Islet precursor cell (in vitro differentiated cells): ENCODE measurements around the gene HS3ST2.
"Not testable (repeated sequence)": the region's sequence is repeated elsewhere in the genome, so short reads cannot be mapped to it uniquely, and the experiment has no call there.

ENCODE experiments used
- DNase-seq: peaks from one replicate; pipeline ENCODE4 v3.0.0-alpha.2; 2018

The HS3ST2 gene

DNA sequence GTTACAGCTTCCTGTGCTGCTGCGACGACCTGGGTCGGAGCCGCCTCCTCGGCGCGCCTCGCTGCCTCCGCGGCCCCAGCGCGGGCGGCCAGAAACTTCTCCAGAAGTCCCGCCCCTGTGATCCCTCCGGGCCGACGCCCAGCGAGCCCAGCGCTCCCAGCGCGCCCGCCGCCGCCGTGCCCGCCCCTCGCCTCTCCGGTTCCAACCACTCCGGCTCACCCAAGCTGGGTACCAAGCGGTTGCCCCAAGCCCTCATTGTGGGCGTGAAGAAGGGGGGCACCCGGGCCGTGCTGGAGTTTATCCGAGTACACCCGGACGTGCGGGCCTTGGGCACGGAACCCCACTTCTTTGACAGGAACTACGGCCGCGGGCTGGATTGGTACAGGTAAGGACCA is 746 bp downstream of the HS3ST2 start:
- DNase-seq, result peak; percentile 61

DNA sequence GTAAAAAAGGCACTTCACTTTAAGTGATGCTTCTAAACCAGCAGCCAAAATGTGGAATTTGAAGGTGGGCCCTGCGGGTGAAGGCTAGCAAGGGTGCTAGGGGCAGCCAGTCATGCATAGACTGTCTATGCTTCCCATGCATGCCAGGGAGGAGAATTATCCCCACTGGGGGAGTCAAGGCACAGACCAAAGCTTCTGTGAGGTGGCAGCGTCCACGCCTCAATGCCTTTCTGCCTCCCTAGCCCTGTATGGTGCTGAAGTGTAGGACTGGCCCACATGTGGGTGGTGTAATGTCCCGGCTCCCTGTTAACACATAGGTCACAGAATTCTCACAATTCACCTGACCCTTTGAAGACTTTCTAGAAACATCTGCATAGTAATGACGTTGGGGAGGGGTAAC is 1.9 kb downstream of the HS3ST2 start:
- no peak for DNase-seq

DNA sequence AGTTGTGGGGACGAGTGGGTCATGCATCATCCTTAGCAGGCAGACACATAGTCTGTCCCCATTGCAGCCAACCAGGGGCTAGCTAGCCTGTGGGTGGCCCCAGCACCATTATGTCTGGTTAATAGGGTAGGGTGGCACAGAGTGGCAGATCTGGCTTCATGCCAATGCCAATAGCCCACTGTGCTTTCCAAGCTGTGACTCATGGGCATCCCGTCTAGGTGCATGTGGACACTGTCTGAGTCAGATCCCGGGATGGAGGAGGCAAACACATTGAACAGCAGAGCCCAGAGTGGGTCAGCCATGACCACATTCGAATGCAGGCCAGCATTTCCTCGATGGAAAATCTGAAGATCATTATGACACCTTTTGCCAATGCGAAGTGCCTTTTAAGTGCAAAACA is 2.5 kb downstream of the HS3ST2 start:
- no peak for DNase-seq

DNA sequence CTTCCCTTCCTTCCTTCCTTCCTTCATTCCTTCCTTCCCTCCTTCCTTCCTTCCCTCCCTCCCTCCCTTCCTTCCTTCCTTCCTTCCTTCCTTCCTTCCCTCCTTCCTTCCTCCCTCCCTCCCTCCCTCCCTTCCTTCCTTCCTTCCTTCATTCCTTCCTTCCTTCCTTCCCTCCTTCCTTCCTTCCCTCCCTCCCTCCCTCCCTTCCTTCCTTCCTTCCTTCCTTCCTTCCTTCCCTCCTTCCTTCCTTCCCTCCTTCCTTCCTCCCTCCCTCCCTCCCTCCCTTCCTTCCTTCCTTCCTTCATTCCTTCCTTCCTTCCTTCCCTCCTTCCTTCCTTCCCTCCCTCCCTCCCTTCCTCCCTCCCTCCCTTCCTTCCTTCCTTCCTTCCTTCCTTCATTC is 4.8 kb downstream of the HS3ST2 start:
- DNase-seq, result not testable (repeated sequence)

DNA sequence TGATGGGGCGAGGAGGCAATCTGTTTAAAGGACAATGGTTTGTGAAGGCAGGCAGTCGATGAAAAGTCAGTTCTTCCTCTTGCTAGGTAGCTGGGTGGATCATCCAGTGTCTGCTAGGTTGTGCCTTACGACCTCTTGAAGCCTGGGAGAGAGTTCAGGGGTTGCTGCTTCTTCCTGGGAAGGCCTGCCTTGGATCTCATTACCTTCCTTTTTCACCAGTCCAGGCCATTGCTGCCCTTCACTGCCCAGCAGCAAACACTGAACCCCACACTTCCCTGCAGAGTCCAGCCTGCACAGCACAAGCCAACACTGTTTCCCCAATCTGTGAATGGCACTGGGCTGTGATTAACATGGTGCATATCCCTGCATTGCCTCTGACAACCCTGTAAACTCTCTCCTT is 24.7 kb downstream of the HS3ST2 start:
- no peak for DNase-seq

DNA sequence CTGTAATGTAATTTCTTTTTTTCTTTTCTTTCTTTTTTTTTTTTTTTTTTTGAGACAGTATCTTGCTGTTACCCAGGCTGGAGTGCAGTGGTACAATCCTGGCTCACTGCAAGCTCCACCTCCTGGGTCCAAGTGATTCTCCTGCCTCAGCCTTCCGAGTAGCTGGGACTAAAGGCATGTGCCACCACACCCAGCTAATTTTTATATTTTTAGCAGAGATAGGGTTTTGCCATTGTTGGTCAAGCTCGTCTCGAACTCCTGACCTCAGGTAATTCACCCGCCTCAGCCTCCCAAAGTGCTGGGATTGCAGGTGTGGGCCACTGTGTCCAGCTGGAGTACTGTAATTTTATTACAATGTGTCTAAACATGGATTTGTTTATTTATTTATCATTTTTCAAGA is 28.1 kb downstream of the HS3ST2 start:
- DNase-seq, result not testable (repeated sequence)

DNA sequence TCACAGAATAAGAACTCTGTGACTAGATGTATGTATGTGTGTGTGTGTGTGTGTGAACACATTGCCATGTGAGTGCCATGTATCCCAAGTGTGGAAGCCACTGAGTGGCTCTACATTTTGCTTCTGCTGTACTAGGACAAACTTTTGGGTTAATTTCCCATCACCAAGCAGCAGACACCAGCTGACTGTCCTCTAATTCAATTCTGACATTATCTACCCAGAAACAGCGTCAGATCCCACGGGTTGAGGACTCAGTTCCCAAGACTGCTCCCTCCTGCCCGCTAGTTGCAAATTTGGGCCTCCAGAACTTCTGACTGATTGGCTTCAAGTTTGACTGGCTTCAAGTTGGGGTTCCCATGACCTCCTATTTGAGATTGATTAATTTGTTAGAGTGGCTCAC is 29.2 kb downstream of the HS3ST2 start:
- DNase-seq, result no peak

DNA sequence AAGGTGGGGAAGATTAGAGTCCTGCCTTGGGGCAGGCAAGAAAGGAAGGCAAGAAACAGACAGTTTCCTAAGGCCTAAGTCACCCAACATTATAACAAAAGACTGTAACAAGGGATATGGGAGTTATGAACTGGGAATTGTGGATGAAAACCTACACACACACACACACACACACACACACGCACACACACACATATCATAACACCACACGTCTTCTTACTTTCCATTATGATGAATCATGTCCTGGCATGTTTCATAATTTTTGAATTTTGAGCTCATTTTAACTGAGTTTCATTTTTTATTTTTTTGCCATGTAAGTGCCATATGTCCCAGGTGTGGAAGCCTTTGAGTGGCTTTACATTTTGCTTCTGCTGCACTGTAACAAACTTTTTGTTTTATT is 29.9 kb downstream of the HS3ST2 start:
- DNase-seq, result no peak

DNA sequence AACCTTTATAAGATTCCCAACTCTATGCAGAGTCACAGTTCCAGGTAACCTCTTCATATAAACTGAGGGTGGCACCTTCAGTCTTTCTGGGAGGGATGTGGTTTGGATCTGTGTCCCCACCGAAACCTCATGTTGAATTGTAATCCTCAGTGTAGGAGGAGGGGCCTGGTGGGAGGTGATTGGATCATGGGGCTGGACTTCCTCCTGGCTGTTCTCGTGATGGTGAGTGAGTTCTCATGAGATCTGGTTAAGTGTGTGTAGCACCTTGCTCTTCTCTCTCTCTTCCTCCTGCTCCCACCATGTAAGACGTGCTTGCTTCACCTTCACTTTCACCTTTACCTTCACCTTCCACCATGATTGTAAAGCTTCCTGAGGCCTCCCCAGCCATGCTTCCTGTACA is 30.5 kb downstream of the HS3ST2 start:
- peak; percentile 12 for DNase-seq

DNA sequence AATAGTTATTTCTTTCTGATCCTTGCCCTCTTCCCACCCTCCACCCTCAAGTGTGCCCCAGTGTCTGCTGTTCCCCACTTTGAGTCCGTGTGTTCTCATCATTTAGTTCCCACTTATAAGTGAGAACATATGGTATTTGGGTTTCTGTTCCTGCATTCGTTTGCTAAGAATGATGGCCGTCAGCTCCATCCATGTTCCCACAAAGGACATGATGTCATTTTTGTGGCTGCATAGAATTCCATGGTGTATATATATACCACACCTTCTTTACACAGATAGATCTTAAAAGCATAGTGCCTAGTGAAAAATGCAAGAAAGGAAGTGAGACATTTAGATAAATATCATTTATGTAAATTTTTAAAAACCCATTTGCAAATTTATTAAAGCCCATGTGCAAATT is 33.1 kb downstream of the HS3ST2 start:
- no peak for DNase-seq

DNA sequence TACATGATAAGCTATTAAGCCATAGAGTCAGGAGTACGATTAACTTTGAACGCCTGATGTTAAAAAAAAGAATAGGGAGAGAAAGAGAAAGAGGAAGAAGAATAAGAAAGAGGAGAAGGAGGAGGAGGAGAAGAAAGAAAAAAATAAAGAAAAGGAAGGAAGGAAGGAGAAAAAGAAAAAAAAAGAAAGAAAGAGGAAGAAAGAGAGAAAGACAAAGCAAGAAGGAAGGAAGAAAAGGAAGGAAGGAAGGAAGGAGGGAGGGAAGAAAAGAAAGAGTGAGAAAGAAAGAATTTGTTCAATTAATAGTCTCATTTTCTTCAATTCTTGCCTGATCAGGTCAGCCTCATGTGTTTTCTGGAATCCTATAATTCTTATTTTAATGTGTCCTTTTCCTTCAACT is 33.7 kb downstream of the HS3ST2 start:
- no peak for DNase-seq

DNA sequence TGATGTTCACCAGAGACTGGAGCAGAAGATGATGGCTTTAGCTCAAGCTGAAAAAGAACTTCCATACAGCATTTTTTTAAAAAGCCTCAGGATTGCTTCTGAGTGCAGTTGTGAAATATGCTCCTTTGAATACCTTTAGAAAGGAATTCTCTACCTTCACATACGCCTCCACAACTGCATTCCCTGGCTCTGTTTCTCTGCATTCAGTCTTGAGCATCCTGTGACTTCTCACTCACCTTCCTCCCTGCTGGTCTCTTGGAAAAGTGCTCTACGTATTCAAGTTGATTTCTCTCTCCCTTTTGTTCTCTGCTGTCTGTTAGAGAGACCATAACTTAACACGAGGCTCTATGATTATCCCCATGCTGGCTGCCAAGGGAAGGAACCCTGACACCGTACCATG is 34.5 kb downstream of the HS3ST2 start:
- DNase-seq, result peak; percentile 23

DNA sequence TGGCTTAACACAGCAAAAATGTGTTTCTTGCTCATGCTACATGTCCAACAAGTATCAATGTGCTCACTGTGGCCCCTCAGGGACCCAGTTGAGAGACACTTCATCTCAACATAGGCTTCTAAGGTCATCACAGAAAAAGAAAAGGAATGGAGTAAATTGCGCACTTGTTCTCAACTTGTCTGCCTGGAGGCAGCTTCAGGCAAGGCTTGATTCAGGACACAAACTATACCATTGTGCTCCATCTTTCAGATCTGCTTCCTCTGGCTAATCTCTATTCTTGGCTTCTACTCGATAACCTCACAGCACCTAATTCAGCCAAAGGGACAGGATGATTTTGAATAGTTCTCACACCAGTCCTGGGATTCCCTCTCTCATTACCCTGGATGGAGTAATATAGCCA is 35.6 kb downstream of the HS3ST2 start:
- DNase-seq, result peak; percentile 4

DNA sequence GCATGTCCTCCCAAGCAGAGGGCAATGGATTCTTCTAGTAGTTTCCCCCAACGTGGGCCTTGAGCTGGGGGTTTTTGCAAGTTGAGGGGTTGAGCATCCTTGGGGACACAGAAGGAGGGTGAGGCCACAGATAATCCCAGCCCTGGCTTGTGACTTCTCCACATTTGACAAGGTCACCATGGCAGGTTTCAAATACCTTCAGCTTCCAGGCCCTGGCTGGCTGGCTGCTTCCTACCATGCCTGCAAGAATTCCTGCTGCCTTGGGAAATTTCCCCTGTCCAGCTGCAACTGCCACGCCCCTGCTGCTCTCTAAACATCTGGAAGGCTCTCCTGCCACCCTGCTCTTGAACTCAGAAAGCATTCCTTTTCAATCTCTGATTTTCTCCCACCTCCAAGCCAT is 41.3 kb downstream of the HS3ST2 start:
- DNase-seq, result no peak

DNA sequence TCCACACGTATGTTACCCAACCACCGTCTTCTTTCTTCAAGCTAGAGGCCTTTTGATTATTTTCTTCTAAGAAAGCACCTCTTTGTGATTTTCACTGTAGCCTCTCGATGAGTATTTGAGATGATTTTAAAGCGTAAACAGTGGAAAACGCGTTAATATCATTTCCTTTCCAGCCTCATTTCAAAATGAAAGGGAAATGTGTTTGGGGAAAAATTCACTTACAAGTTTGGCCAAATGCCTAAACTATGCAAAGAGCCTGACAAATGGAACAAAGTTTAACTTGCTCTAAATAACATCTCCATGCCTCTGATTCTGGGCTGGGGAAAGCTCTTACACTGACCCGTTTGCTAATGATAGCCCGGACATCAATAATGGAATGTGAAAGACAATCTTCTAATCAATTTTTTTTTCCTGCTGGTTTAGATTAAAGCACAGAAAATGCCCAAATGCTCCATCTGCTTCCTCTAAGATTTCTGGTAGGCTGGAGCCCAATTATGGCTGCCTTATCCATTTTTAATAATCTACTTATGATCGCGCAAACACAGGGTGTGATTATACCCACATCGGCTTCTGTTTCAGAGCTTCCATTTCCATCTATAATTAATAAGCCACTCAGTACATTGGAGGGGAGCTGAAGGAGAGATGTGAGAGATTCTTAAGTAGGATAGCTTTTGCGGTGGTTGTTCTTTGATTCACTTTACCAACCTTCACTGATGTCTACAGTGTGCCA is 43.5 kb downstream of the HS3ST2 start:
- no peak for DNase-seq

DNA sequence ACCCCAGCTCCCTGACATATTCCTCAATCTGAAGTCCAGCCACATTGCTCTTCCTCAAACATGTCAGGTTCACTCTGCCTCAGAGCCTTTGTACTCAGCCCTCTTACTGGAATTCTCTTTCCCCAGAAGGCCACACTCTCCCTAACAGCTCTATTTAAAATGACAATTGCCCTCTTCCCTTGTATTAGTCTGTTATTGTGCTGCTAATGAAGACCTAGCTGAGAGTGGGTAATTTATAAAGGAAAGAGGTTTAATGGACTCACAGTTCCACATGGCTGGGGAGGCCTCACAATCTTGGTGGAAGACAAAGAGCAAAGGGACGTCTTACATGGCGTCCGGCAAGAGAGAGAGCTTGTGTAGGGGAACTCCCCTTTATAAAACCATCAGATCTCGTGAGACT is 46.0 kb downstream of the HS3ST2 start:
- no peak for DNase-seq

DNA sequence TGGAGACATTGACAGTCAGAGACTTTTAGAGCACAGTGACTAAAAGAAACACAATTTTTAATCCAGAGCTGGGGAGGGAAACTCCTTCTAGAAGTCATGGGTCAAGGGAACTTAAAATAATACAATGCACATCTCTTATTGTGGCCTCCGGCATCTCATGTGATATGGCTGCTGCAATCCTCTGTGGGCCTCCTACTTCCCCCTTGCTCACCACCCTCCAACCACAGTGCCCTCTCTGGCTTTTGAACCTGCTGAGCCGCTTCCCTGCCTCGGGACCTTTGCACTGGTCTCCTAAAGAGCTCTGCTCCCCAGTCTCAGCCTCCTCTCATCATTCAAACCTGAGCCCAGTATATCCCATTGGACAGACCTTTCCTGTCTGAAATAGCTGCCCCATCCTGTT is 47.6 kb downstream of the HS3ST2 start:
- DNase-seq, result no peak

DNA sequence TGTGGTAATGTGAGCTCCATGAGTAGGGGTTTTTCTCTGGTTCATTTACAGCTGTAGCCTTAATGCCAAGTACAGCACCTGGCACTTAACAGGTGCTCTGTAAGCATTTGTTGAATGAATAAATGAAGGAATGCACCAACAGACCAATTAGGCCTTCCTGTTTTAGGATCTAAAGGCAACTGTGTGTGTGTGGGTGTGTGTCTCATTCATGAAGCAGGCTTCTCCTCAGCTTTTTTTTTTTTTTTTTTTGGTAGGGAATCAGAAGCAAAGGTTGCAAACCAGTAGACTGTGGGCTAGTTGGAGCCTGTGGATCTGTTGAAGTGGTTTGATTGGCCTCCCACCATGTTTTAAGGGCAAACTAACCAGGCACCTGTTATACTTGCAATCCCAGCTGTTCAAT is 48.1 kb downstream of the HS3ST2 start:
- DNase-seq, result no peak

DNA sequence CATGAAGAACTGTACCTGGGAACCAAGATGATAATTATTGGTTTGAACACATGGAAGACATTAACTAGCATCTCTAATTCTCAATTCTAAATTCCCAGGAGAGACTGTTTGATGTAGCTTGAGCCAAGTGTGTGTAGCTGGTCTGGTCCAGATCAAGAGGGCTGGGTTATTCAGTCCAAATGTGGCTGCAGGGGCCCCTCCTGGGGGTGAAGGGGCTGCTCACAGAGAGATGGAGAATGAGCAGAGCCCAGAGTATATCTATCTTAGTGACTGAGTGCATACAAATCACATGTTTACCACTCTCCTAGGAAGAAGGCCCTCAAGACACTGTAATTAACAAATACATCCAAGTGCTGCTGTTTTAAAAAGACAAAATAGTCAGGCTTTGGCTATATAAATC is 50.4 kb downstream of the HS3ST2 start:
- DNase-seq, result no peak

DNA sequence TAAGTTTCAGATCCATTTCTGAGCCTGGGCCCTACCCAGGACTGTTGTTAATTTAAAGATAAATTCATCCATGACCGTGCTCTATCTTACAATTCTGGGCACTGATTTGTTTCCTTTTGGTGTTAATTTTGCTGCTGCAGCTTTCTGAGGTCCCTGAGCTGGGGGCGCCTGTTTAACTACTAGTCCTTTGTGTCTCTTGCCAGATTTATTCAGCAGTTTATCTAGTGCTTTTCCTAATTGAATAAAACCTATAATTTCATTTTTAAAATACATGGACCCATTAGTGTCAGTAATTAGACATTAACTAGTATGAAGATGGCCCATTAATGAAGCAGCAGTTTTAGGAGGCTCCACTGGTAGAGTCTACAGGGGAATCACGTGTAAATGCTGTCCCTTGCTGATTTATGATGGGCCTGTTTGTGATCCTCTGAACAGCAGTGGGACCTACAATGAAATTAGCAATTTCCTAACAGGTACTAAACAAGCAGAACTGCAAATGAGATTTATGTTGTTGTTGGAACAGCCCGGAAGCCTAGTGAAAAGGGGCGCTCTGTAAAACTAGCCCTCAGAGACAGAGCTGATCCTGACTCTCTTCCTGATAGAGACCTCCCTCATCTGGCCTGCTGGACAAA is 54.7 kb downstream of the HS3ST2 start:
- no peak for DNase-seq

DNA sequence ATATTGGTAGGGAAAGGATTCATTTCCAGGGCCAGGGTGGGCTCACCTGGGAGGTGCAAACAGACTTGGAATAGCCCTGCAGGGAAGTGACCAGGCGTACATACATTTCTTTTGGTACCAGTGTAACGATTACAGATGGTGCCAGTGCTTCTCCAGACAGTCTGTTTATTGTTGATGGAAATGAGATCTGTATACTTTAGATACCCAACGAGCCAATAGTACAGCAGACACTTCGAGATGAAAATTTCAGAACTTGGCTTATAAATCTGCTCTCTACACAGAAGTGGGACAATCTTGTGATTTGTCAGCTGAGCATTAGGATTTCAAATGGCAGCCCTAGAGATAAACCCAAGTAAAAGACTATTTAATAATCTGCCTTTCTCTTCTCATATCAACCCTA is 57.9 kb downstream of the HS3ST2 start:
- DNase-seq, result no peak

DNA sequence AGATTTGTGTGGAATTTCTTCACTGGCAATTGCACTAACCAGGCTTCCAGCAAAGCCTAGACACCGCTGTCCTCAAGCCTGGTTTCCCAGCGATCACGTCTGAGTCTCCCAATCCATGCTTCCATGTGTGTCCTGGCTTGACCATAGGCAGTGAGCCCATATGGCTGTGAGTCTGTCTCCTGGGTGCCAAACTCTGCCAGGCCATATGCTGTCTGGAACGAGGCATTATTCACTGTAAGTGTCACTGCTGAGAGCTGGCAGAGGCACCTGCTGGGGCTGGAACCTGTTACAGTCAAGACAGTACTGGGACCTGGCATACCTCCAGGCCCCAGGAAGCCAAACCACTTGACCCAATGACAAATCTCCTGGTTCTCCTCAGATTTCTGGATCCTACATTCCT is 60.4 kb downstream of the HS3ST2 start:
- no peak for DNase-seq

DNA sequence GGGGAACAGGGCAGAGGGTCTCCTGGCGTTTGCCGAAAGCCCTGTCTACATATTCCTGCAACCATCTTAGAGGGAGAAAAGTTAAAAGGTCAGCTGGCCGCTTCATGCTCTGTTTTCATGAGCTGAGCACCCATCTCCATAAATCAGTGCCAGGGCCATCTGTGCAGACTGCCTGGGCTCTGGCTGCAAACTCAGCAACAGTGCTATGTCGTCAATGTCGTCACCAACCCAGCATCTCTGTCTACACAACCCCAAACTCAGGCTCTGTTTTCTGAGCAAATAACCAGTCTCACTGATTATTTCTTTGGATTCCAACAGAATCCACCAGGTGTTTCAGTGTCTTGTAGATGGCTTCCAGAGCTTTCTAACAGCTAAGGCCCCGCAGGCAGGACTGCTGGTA is 65.0 kb downstream of the HS3ST2 start:
- DNase-seq, result no peak

DNA sequence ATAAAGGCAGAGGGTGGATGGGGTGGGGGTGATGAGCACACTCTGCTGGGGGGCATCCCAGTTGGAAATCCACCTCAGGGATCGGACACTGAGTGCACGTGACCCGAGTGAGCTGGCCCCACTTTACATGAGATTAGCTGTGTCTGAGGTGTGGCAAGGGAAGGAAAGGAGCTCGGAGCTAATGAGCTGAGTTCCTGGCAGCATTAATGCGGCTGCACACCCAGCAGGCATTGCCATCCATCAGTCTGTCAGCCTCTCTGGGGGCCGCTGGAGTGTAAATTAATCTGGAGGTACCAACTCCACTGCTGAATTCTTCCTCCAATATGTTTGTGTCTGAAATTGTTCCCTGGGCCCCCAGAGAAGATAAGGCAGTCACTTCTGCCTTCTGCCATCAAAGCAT is 65.5 kb downstream of the HS3ST2 start:
- DNase-seq, result no peak

DNA sequence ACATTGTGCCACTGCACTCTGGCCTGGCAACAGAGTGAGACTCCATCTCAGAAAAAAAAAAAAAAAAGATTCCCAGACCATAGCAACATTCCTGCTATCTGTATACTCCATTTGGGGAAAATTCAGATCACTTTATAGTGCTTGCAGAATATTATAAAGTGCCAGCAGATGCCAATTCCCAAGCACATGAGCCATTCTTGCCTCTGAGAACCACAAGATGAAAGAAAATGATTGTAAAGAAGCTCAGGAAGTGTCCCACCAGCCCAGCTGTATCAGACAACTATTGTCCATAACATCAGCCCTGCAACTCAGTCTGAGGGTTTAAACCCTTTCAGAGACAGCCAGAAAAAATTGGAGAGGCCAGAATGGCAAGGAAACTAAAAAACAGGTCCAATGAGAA is 69.0 kb downstream of the HS3ST2 start:
- DNase-seq, result no peak
